ENCODE measurements around the gene DLGAP1. TPM values are rescaled to one million over a fixed set of nuclear protein-coding genes. Genes with fewer than 3 reads are reported as not detected.

Gene DLGAP1
- total RNA-seq, 1 donor from 2014 or later: 13.6 TPM

GRCh38 chr18:3526421-3527354 lies 928.4 kb downstream of the DLGAP1 start:
- Mint-ChIP-seq H3K4me3 (ENCODE audit: unreplicated experiment) (peak overlapping the region; percentile 67), H3K27ac (ENCODE audit: unreplicated experiment) (peak overlapping the region; percentile 95), H3K27me3 (ENCODE audit: unreplicated experiment) (peaks cover 4% of the 10 kb centered on the region), H3K4me1 (ENCODE audit: low read depth, unreplicated experiment) (peaks cover 30% of the 10 kb centered on the region), H3K9me3 (ENCODE audit: unreplicated experiment) (peaks cover 8% of the 10 kb centered on the region), H3K36me3 (ENCODE audit: unreplicated experiment) (no peaks in the 10 kb centered on the region)
- TF ChIP-seq CTCF (IDR thresholded peaks at IDR 0.05; ENCODE audit: partially characterized antibody, unreplicated experiment): no peak
- peak; percentile 21 for DNase-seq

- H3K4me1 Mint-ChIP-seq (ENCODE audit: low read depth, unreplicated experiment): peaks cover 38% of the 10 kb centered on the region
- no peak for DNase-seq
- H3K36me3 Mint-ChIP-seq (ENCODE audit: unreplicated experiment): no peaks in the 10 kb centered on the region
- H3K27ac Mint-ChIP-seq (ENCODE audit: unreplicated experiment): peak overlapping the region; percentile 95
- peak overlapping the region; percentile 13 for H3K4me3 Mint-ChIP-seq (ENCODE audit: unreplicated experiment)
- TF ChIP-seq CTCF (IDR thresholded peaks at IDR 0.05; ENCODE audit: partially characterized antibody, unreplicated experiment): no peak
- peaks cover 4% of the 10 kb centered on the region for H3K27me3 Mint-ChIP-seq (ENCODE audit: unreplicated experiment)
- peaks cover 8% of the 10 kb centered on the region for H3K9me3 Mint-ChIP-seq (ENCODE audit: unreplicated experiment)
Observed at GRCh38 chr18:3525870-3526420, 929.2 kb downstream of the DLGAP1 start.

GRCh38 chr18:3524706-3525105 lies 930.4 kb downstream of the DLGAP1 start:
- H3K27me3 Mint-ChIP-seq (ENCODE audit: unreplicated experiment): peaks cover 3% of the 10 kb centered on the region
- H3K4me1 Mint-ChIP-seq (ENCODE audit: low read depth, unreplicated experiment): peaks cover 42% of the 10 kb centered on the region
- DNase-seq: no peak
- H3K4me3 Mint-ChIP-seq (ENCODE audit: unreplicated experiment): no peak overlapping the region
- no peaks in the 10 kb centered on the region for H3K36me3 Mint-ChIP-seq (ENCODE audit: unreplicated experiment)
- H3K9me3 Mint-ChIP-seq (ENCODE audit: unreplicated experiment): peaks cover 9% of the 10 kb centered on the region
- no peak for TF ChIP-seq CTCF (IDR thresholded peaks at IDR 0.05; ENCODE audit: partially characterized antibody, unreplicated experiment)
- no peak overlapping the region for H3K27ac Mint-ChIP-seq (ENCODE audit: unreplicated experiment)

- no peak for TF ChIP-seq CTCF (IDR thresholded peaks at IDR 0.05; ENCODE audit: partially characterized antibody, unreplicated experiment)
- peak; percentile 22 for DNase-seq
- peaks cover 2% of the 10 kb centered on the region for H3K9me3 Mint-ChIP-seq (ENCODE audit: unreplicated experiment)
- peaks cover 17% of the 10 kb centered on the region for H3K4me1 Mint-ChIP-seq (ENCODE audit: low read depth, unreplicated experiment)
- peak overlapping the region; percentile 67 for H3K4me3 Mint-ChIP-seq (ENCODE audit: unreplicated experiment)
- peak overlapping the region; percentile 41 for H3K27ac Mint-ChIP-seq (ENCODE audit: unreplicated experiment)
- peaks cover 2% of the 10 kb centered on the region for H3K27me3 Mint-ChIP-seq (ENCODE audit: unreplicated experiment)
- no peaks in the 10 kb centered on the region for H3K36me3 Mint-ChIP-seq (ENCODE audit: unreplicated experiment)
Observed at GRCh38 chr18:3520230-3521085, 934.6 kb downstream of the DLGAP1 start.
